GM12874 (cell line): Measurements from ENCODE around the gene LAMB1.

Source experiments
- CTCF ChIP-seq: IDR thresholded peaks from 2 replicates; pipeline ENCODE4 v1.5.1; 2011; ENCODE audit warnings: low read depth, mild to moderate bottlenecking, control low read depth, low read length, moderate library complexity; ENCODE audit not compliant: insufficient read depth

The LAMB1 gene

GRCh38 chr7:107982042-107982840, 20.7 kb downstream of the LAMB1 start:
- no peak for TF ChIP-seq CTCF

- TF ChIP-seq CTCF = no peak
Measured at GRCh38 chr7:107981466-107981865, 21.5 kb downstream of the LAMB1 start.

GRCh38 chr7:107980671-107981190, 22.2 kb downstream of the LAMB1 start:
- TF ChIP-seq CTCF = no peak

- no peak for TF ChIP-seq CTCF
Measured at GRCh38 chr7:107980171-107980570, 22.8 kb downstream of the LAMB1 start.

- no peak for TF ChIP-seq CTCF
Measured at GRCh38 chr7:107978815-107979408, 24.0 kb downstream of the LAMB1 start.

GRCh38 chr7:107977048-107977447, 25.9 kb downstream of the LAMB1 start:
- TF ChIP-seq CTCF = no peak

GRCh38 chr7:107976620-107977019, 26.3 kb downstream of the LAMB1 start:
- no peak for TF ChIP-seq CTCF
